ENCODE data around the gene KCNF1.

- no peak for TF ChIP-seq CTCF (IDR thresholded peaks at IDR 0.05; ENCODE audit: borderline replicate concordance, extremely low read depth, low read length, poor library complexity, severe bottlenecking)
- no peak for TF ChIP-seq EZH2 (IDR thresholded peaks at IDR 0.05; ENCODE audit: borderline replicate concordance, low read depth, low read length, severe bottlenecking)
These were observed 9.1 kb downstream of the KCNF1 start for GRCh38 chr2:10920764-10921388.

Measured in DND-41 (cell line).